Neural progenitor cell (in vitro differentiated cells): Measurements from ENCODE around the gene TCF7L2. TPM values are rescaled to one million over a fixed set of nuclear protein-coding genes. Genes with fewer than 3 reads are reported as not detected.

Experiments
- DNase-seq: peaks from one replicate; pipeline ENCODE4 v3.0.0-alpha.2; 2016; ENCODE audit warnings: low spot score
- H2AFZ ChIP-seq: fragments of 200-600 bp; sonication (generic); replicated peaks from 2 replicates; pipeline ENCODE4 v1.6.1; 2016; ENCODE audit warnings: antibody characterized with exemption
- H3F3A ChIP-seq: fragments of 200-600 bp; sonication (generic); 2 replicates; pipeline ENCODE4 v1.6.1; 2016; ENCODE audit warnings: antibody characterized with exemption, low read depth
- H3K27ac ChIP-seq: fragments of 200-600 bp; sonication (generic); 2 replicates; pipeline ENCODE4 v1.5.1; 2016; ENCODE audit warnings: mild to moderate bottlenecking
- H3K27me3 ChIP-seq: fragments of 200-600 bp; sonication (generic); 2 replicates; pipeline ENCODE4 v1.6.1; 2016; ENCODE audit warnings: mild to moderate bottlenecking, moderate library complexity
- H3K36me3 ChIP-seq: fragments of 200-600 bp; sonication (generic); 2 replicates; pipeline ENCODE4 v1.5.1; 2016
- H3K4me1 ChIP-seq: fragments of 200-600 bp; sonication (generic); 2 replicates; pipeline ENCODE4 v1.6.1; 2016; ENCODE audit warnings: mixed run types
- H3K4me2 ChIP-seq: fragments of 200-600 bp; sonication (generic); 2 replicates; pipeline ENCODE4 v1.6.1; 2016
- H3K4me3 ChIP-seq: fragments of 200-600 bp; sonication (generic); 2 replicates; pipeline ENCODE4 v1.5.1; 2016
- H3K79me2 ChIP-seq: fragments of 200-600 bp; sonication (generic); 2 replicates; pipeline ENCODE4 v1.6.1; 2016; ENCODE audit warnings: low read depth
- H3K9ac ChIP-seq: fragments of 200-600 bp; sonication (generic); 2 replicates; pipeline ENCODE4 v1.6.1; 2016
- H3K9me3 ChIP-seq: fragments of 200-600 bp; sonication (generic); 2 replicates; pipeline ENCODE4 v1.5.1; 2016; ENCODE audit warnings: low read depth
- H4K20me1 ChIP-seq: fragments of 200-600 bp; sonication (generic); 2 replicates; pipeline ENCODE4 v1.6.1; 2016; ENCODE audit warnings: low read depth
- H3K27ac Mint-ChIP-seq: 3 replicates; pipeline ENCODE4 v1.8.0; 2021; ENCODE audit warnings: mixed read lengths
- H3K27me3 Mint-ChIP-seq: 2 replicates; pipeline ENCODE4 v1.8.0; 2022; ENCODE audit warnings: low read depth, mild to moderate bottlenecking, inconsistent platforms, moderate library complexity, mixed read lengths; ENCODE audit not compliant: insufficient read depth
- H3K36me3 Mint-ChIP-seq: 3 replicates; pipeline ENCODE4 v1.8.0; 2021; ENCODE audit warnings: mixed read lengths
- H3K4me1 Mint-ChIP-seq: 3 replicates; pipeline ENCODE4 v1.8.0; 2021; ENCODE audit warnings: mixed read lengths
- H3K4me3 Mint-ChIP-seq: 3 replicates; pipeline ENCODE4 v1.8.0; 2021; ENCODE audit warnings: mild to moderate bottlenecking, moderate library complexity, mixed read lengths
- H3K9me3 Mint-ChIP-seq: 3 replicates; pipeline ENCODE4 v1.8.0; 2020; ENCODE audit warnings: mixed read lengths
- EZH2 ChIP-seq: fragments of 200-600 bp; sonication (generic); IDR thresholded peaks from 2 replicates; pipeline ENCODE4 v1.6.1; 2017; ENCODE audit warnings: antibody characterized with exemption, mild to moderate bottlenecking, moderate library complexity
- EZH2phosphoT487 ChIP-seq: fragments of 200-600 bp; sonication (generic); IDR thresholded peaks from 2 replicates; pipeline ENCODE4 v1.6.1; 2017; ENCODE audit warnings: antibody characterized with exemption
- total RNA-seq: library from RNA; depleted of rRNA; stranded (reverse); fragments of >200 nt; gene quantifications from 2 replicates; pipeline ENCODE4 v1.2.3, GENCODE V29; 2015; ENCODE audit warnings: low replicate concordance
- TF ChIP-seq, protein P1 (sequence below): fragments of 200-600 bp; sonication (generic); IDR thresholded peaks from 2 replicates; pipeline ENCODE4 v1.5.1; 2017; ENCODE audit warnings: antibody characterized with exemption, mild to moderate bottlenecking

Gene TCF7L2
- total RNA-seq, 1 donor from 2014 or later: 12.3 TPM

DNA sequence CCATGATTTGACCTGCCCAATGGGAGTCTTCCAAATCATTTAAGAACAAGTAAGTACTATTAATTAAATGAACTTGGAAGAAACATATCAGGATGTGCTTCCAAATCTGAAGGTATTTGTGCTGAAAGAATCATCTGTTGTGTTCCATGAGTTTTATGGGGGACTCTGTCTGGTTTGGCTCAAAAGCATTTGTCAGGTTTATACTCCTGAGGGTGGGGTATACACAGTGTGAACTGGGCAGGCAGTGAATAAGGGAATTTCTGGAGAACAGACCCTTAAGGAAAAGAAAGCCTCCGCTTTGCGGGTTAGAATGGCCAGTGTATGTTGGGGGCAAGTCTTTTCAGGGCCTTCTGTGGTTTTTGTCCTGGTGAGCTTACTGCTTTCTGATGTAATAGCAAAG is 29.9 kb downstream of the TCF7L2 start:
- peaks cover 32% of the 10 kb centered on the region for H3K4me1 ChIP-seq
- no peak overlapping the region for H2AFZ ChIP-seq
- H3K27ac ChIP-seq: no peak overlapping the region
- TF ChIP-seq, protein P1, sequence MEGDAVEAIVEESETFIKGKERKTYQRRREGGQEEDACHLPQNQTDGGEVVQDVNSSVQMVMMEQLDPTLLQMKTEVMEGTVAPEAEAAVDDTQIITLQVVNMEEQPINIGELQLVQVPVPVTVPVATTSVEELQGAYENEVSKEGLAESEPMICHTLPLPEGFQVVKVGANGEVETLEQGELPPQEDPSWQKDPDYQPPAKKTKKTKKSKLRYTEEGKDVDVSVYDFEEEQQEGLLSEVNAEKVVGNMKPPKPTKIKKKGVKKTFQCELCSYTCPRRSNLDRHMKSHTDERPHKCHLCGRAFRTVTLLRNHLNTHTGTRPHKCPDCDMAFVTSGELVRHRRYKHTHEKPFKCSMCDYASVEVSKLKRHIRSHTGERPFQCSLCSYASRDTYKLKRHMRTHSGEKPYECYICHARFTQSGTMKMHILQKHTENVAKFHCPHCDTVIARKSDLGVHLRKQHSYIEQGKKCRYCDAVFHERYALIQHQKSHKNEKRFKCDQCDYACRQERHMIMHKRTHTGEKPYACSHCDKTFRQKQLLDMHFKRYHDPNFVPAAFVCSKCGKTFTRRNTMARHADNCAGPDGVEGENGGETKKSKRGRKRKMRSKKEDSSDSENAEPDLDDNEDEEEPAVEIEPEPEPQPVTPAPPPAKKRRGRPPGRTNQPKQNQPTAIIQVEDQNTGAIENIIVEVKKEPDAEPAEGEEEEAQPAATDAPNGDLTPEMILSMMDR: no peak
- TF ChIP-seq EZH2 (no peak), EZH2phosphoT487 (no peak)
- DNase-seq: no peak
- H3K4me1 Mint-ChIP-seq: peaks cover 20% of the 10 kb centered on the region
- peaks cover 19% of the 10 kb centered on the region for H3K36me3 Mint-ChIP-seq
- H3K4me3 Mint-ChIP-seq: no peak overlapping the region
- H3K9me3 Mint-ChIP-seq: no peaks in the 10 kb centered on the region
- H4K20me1 ChIP-seq: peaks cover 88% of the 10 kb centered on the region
- peaks cover 4% of the 10 kb centered on the region for H3K27me3 Mint-ChIP-seq
- H3K9me3 ChIP-seq: no peaks in the 10 kb centered on the region
- no peak overlapping the region for H3K4me3 ChIP-seq
- no peaks in the 10 kb centered on the region for H3K27me3 ChIP-seq
- H3K4me2 ChIP-seq: no peak overlapping the region
- no peaks in the 10 kb centered on the region for H3K36me3 ChIP-seq
- H3K27ac Mint-ChIP-seq: no peak overlapping the region
- no peak overlapping the region for H3K9ac ChIP-seq
- H3F3A ChIP-seq: peaks cover 26% of the 10 kb centered on the region
- peaks cover 100% of the 10 kb centered on the region for H3K79me2 ChIP-seq

DNA sequence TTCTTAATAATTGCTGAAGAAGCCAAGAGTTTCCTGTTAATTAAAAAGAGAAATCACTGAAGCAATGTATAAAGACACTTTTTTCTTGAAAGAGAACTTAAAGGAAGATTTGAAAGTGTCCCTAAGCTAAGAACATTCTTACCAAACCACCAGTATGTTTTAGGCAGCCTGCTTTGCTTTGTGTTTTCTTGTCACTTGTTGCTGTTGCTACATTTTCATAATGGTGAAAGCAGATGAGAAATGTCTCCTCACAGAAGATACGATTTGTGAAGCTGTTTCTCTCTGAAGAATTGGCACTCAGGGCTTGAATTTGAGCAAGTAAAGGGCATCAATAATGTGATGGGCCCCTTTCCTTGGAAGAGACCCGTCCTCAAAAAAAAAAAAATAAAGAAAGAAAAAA is 30.9 kb downstream of the TCF7L2 start:
- Histone ChIP-seq H3K4me3 (no peak overlapping the region), H3K4me2 (no peak overlapping the region), H3K27ac (no peak overlapping the region), H3K27me3 (no peaks in the 10 kb centered on the region), H3K9me3 (no peaks in the 10 kb centered on the region), H3K36me3 (no peaks in the 10 kb centered on the region), H4K20me1 (peaks cover 88% of the 10 kb centered on the region), H2AFZ (no peak overlapping the region), H3K9ac (no peak overlapping the region), H3K4me1 (peaks cover 42% of the 10 kb centered on the region), H3K79me2 (peaks cover 100% of the 10 kb centered on the region), H3F3A (peaks cover 29% of the 10 kb centered on the region)
- H3K27me3 Mint-ChIP-seq: peaks cover 4% of the 10 kb centered on the region
- DNase-seq: no peak
- H3K4me3 Mint-ChIP-seq: no peak overlapping the region
- peaks cover 13% of the 10 kb centered on the region for H3K36me3 Mint-ChIP-seq
- no peak overlapping the region for H3K27ac Mint-ChIP-seq
- no peaks in the 10 kb centered on the region for H3K9me3 Mint-ChIP-seq
- H3K4me1 Mint-ChIP-seq: peaks cover 29% of the 10 kb centered on the region
- TF ChIP-seq, protein P1: no peak
- no peak for TF ChIP-seq EZH2phosphoT487
- TF ChIP-seq EZH2: no peak

DNA sequence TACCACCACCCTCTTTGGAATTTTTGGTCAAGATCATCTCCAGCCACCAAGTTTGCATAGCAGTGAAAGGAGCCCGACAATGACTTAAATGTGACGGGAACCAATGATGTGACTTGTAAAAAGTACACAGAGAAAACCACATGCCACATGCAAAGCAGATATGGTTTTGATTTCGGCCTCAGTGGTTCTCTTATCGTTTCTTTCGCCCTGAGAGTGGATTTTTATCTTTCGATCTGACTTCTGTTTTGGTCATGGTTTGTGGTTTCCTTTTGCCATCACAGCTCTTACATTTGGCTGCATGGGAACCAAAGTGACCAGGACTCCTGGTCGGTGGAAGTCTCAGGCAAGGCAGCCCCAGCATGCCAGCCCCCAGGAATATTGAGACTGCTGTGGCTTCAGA is 31.5 kb downstream of the TCF7L2 start:
- Histone ChIP-seq H3K36me3 (no peaks in the 10 kb centered on the region), H3K9ac (no peak overlapping the region), H3K27ac (peak overlapping the region; percentile 39), H2AFZ (no peak overlapping the region), H3K79me2 (peaks cover 100% of the 10 kb centered on the region), H3K27me3 (no peaks in the 10 kb centered on the region), H3F3A (peaks cover 29% of the 10 kb centered on the region), H3K4me1 (peaks cover 47% of the 10 kb centered on the region), H3K4me3 (no peak overlapping the region), H4K20me1 (peaks cover 90% of the 10 kb centered on the region), H3K9me3 (no peaks in the 10 kb centered on the region), H3K4me2 (no peak overlapping the region)
- DNase-seq: no peak
- H3K9me3 Mint-ChIP-seq: no peaks in the 10 kb centered on the region
- TF ChIP-seq, protein P1: no peak
- TF ChIP-seq EZH2phosphoT487 (no peak), EZH2 (no peak)
- peaks cover 4% of the 10 kb centered on the region for H3K27me3 Mint-ChIP-seq
- H3K36me3 Mint-ChIP-seq: peaks cover 11% of the 10 kb centered on the region
- H3K27ac Mint-ChIP-seq: no peak overlapping the region
- peaks cover 35% of the 10 kb centered on the region for H3K4me1 Mint-ChIP-seq
- no peak overlapping the region for H3K4me3 Mint-ChIP-seq
